GM18511 (cell line): ENCODE results near the gene FABP7.
"Not testable (repeated sequence)": the region's sequence is repeated elsewhere in the genome, so short reads cannot be mapped to it uniquely, and the experiment has no call there.

ENCODE experiments used
- ATAC-seq: cut with Tn5 transposase; IDR thresholded peaks from one replicate; pipeline ENCODE4 v1.9.1; 2021; ENCODE audit warnings: mild to moderate bottlenecking, moderate library complexity; ENCODE audit not compliant: unreplicated experiment

Gene FABP7

DNA sequence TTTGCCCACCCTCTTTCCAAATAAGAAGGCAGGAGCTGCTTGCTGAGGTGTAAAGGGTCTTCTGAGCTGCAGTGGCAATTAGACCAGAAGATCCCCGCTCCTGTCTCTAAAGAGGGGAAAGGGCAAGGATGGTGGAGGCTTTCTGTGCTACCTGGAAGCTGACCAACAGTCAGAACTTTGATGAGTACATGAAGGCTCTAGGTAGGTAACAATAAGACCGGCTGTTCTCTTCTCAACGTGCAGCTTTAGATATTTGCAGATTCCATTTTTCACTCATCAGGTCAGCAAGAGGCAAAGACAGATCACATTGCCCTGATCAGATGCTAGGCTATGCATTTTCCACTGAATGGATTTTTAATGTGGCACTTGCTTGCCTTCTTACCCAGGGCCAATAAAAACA is at the start of gene FABP7:
Gene FABP7 (plus strand): TSS at position 50 of the 400 bp plus-strand sequence. CDS start 79 bp downstream, at position 129.
- ATAC-seq, result no peak

DNA sequence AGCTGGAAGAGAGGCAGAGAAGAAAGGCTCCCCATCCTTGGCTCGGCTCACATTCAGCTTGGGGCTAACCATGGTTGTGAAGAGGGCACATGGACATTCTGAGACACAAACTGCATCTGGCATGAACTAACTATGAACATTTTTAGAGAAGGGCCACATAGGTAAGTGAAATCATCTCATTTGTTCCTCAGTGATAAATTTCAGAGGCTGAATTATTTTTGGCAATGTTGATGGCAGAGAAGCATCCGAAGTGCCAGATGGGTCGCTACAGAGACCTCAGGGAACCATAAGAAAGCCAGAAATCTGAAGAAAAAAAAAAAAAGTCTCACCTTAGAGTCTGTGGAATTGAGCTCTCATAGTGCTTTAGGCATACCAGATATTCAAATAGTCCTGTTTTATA is 49.2 kb upstream of the FABP7 start:
- ATAC-seq, result no peak

DNA sequence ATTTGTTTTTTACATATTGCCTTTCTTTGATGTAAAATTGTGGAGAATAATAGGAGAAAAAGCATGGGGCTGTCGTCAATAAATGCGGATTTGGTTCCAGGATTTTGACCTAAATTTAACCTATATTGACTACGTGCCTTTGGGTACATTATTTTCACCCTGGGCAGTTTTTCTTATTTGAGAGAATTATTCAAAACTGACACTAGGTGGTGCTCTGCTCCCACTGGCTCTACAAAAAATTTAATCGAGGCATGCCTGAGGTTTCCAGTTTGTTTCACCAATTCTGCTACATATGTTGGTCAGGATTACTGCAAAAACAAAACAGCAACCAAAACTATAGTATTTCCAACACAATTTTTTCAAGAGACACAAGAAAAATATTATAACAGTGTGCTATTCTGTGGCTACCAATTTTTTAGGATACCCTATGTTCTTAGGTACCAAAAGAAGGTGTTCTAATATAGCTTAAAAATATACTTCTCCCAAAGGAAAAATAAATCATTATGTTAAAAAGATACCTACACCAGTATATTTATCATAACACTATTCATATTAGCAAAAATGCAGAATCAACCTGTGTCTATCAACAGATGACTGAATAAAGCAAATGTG is 48.6 kb upstream of the FABP7 start:
- ATAC-seq, result peak; percentile 63

DNA sequence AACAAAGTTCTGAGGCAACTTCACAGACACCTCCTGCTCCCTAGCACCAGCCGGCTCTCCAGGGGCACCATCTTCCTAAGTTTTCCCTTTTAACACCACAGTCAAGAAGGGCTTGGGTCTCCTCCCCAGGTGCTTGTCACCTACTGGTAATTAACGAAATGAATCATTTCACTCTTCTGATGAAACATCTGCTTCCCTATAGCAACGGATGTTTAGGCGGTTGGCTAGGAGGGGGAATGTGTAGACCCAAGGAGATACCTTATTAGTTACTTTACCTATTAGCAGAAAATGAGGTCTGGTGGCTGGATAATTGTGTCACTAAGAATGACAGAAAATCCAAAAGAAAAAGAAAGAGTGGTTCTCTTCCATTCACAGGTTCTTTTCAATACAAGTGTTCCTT is 46.3 kb upstream of the FABP7 start:
- ATAC-seq, result no peak

DNA sequence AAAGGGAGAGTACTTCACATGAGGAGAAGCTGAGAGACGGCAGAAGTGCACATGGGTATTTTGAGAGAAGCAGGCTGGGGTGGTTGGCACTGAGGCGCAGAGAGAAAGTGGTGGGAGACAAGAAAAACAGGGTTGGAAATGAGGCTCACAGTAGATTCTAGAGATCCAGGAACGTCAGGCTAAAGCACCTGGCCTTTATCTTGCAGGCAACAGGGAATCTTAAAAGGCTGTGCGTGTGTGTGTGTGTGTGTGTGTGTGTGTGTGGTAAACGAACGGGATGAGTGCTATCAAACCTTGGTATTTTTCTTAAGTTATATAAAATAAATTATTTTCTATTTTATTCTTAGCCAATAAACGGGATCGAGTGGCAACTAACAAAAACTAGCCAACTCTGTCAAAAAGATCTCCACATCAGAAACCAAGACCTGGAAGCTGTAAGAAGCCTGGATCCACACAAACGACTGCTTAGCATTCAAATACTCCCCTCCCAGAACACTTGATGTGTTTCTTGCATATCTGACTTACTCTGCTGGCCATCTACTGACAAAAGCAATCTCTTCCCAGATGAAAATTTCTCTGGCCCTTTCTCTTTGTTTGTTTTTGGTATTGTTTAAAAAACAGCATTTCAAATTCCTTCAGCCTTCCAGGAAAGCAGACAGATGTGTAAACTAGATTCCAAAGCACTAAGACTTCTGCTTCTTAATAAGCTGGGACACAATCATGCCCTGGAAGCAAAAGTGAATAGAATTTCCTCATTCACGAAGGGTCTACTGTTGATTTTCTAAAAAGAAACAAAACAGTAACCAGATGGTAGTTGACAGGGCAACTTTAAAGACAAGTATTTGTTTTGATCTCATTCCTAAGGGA is 44.8 kb upstream of the FABP7 start:
- ATAC-seq, result no peak

DNA sequence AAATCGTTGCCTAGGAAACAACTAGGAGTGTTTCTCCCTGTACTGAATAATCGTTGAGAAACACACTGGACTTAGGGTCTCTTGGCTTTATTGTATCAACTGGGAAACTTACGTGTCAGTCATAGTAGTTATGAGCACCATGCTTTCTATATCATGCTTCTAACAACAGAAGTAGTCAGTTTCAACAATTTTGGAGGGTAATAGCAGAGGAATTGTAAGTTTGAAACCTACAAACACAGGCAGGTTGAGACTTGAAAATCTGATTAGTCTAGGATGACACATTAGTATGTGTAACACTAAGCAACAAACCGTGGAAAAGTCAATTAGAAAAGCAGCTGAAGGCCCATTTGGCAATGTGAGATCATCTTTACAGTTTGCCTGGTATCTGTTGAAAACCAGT is 43.9 kb upstream of the FABP7 start:
- ATAC-seq, result no peak

DNA sequence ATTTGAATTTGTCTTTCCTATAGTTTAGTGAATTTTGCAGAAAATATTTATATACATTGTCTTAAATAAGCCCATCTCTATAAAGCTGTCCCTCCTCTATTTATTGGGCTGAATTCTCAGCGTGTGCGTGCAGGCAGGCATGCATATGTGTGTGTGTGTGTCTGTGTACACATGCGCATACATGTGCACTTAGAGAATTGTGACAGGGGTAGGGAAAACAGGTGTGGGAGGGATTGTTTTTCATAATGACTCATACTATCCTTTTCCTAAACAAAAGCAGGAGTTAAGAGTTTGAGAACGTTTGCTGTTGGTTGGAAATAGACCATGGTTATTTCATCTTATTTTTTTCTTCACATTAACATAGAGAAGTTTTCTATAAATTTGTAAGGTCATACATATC is 43.4 kb upstream of the FABP7 start:
- no peak for ATAC-seq

DNA sequence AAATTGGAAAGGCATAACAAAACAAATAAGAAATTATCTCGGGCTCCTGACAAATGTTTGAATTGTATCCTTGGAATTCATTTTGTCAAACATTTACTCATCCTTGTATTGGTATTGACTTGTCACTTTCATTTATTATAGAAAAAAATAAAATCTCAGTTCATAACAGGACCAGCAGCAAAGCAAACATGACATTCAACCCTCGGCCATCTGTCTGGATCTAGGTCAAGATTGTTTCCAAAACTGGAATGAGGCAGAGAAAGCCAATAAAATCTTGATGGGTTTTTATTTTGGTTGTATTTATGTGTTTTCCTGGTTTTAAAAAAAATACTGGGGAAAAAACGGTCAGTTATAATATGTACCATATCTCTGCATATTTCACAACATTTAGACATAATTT is 42.9 kb upstream of the FABP7 start:
- no peak for ATAC-seq

DNA sequence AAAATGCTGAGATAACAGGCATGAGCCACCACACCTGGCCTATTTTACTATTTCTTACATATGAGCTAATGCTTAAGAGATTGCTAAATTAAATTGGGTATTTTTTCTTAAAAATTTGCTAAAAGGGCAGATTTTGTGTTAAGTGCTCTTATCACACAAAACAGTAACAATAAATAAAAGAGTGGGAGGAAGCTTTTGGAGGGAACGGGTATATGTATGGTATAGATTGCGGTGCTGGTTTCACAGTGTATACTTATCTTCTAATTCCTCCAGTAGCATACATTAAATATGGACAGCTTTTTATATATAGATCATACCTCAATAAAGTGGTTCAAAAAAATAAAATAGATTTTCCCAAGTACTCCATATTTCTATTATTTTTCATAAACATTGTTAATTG is 39.4 kb upstream of the FABP7 start:
- ATAC-seq, result no peak

DNA sequence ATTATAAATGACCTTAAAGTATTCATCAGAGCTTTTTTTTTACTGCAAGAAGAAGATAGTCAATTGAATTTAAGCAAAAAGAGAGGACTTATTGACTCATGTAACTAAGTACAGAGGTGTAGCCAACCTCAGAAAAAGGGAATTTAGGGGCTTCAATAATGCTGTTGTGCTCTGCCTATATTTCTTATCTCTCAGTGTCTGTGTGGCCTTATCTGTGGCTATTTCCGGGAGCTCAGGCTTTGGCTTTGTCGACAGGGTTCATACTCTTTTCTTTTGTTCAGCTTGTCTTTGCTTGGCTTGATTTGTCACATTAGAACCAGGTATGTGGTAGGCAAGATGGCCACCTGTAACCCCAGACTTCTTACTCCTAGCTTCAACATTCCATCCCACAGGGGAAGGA is 38.6 kb upstream of the FABP7 start:
- ATAC-seq, result no peak

DNA sequence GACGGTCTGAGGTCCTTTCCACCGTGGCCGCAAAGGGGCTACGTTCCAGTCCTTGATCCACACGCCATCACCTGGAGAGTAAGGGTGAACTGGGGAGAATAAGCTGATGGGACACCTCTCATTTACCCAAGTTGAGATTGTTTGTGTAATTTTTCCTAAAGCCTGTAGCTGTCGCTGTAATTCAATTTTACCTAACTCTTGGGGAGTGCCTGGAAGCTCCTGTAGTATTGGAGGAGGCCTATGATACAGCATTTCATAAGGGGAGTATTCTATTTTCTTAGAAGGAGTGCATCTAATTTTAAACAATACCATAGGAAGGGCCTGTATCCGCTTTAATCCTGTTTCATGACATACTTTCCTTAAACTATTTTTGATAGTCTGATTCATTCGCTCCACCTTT is 35.3 kb upstream of the FABP7 start:
- ATAC-seq, result not testable (repeated sequence)

DNA sequence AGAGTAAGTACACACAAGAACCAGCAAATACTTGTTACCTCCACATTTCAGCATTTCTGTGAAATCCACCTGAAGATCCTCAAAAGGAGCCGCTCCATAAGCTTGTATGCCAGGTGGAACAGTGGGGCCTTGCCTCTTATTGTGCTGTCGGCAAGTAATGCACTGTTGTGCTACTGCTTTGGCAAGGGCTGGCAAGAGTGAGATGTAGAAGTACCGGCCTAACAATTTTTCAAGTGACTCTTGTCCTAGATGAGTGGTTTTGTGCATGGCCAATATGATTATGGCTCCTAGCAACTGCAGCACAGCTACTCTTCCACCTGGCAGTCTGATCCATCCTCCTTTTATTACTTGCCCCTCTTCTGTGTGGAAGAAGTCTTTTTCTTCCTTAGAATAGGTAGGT is 34.7 kb upstream of the FABP7 start:
- not testable (repeated sequence) for ATAC-seq

DNA sequence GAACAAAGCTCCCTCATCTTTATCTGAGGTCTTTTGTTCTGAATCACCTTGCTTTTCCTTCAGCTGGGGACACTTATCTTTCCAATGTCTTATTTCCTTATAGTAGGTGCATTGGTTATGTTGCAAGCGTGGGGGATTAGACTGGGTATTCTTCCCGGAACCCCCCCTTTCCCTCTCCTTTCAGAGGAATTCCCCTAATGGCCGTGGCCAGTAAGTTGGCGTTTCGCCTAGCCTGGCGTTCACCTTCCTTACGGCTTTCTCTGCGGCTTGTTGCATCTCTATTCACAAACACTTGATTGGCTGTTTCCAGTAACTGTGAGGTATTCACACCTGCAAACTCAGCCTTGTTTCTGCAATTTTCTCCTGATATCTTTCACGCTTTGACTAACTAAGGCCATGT is 32.8 kb upstream of the FABP7 start:
- ATAC-seq, result no peak

DNA sequence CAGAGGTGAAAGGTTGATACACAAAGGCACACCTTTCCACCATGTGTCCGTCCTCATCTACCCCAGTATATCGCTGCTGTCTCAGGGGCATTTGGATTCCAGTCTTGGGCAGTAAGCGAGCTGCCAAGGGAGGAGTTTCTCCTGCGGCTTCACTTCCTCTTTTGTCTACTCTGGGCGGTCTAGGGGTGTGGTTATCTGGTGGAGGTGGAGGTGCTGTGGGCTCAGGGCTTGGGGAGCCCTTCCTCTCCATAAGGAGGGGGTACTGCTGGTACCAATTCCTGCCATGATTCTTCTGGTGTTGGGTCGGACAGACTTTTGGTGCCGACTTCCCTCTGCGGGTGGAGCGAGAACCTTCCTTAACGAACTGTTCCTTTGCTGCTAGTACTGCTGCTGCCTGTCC is 31.9 kb upstream of the FABP7 start:
- no peak for ATAC-seq

DNA sequence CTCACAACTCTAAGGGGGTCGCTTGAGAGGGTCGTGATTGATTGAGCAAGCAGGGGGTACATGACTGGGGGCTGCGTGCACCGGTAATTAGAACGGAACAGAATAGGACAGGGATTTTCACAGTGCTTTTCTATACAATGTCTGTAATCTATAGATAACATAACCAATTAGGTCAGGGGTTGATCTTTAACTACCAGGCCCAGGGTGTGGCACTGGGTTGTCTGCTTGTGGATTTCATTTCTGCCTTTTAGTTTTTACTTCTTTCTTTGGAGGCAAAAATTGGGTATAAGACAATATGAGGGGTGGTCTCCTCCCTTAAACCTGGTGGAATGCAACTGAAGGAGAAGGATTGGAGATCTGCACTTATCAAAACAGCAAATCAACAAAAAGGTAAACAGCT is 30.6 kb upstream of the FABP7 start:
- not testable (repeated sequence) for ATAC-seq

DNA sequence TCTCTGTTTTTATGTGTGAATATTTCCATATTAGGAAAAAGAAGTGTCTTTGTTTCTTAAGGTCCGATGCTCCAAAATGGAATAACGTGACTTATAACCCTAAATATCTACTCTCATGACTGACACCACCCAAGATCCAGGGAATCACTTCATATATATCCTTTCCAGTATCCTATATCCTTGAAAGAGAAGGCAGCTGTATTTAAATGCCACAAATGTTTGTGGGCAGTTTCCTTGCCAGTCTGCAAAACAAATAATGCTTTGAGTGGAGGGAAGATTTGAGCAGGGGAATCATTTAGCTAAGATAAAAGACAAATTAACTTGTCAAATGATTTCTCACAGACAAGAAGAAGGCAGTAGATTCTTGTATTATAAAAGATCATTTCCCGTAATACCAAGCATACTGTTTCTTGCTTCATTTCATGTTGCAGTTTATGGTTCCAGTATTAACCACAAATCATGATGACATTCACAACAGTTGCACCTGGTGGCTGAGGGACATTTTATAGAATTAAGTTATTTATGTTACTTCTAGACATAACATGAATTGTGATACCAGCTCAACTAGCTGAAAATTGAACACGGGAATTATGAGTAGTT is 30.0 kb upstream of the FABP7 start:
- ATAC-seq, result no peak

DNA sequence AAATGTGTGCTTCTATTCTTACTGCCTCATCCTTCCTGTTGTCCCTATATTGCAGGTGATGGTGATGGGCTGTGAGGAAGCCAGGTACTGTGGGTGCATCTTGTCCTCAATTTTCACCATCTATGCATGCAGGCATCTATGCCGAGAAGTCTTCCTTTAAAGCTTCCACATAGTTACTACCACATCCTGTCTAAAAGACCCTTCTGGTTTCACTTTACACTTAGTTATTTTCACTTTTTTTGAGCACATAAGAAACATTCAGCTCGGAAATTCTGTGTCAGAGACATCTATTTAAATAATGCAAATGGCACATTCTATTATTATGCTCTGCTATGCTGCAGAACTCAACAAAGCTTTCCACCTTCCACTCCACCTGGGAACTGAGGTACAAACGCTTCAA is 28.2 kb upstream of the FABP7 start:
- peak; percentile 90 for ATAC-seq

DNA sequence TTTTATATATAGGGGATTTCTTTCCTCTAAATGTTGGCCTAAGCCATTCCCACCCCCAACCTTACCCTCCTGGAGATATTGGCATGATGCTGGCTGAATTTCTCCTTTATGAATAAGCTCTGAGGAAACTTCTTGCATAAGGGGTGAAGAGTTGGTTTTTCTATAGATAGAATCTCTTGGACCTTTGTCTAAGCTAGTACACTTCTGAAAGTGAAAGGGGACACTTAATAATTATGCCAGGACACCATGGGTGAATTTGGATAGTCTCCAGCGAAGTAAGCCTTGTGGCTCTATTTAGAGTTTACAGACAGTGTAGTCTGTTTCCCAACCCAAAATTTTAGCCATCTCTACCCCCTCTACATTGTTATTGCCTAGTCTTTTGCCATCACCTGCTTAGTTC is 27.1 kb upstream of the FABP7 start:
- no peak for ATAC-seq

DNA sequence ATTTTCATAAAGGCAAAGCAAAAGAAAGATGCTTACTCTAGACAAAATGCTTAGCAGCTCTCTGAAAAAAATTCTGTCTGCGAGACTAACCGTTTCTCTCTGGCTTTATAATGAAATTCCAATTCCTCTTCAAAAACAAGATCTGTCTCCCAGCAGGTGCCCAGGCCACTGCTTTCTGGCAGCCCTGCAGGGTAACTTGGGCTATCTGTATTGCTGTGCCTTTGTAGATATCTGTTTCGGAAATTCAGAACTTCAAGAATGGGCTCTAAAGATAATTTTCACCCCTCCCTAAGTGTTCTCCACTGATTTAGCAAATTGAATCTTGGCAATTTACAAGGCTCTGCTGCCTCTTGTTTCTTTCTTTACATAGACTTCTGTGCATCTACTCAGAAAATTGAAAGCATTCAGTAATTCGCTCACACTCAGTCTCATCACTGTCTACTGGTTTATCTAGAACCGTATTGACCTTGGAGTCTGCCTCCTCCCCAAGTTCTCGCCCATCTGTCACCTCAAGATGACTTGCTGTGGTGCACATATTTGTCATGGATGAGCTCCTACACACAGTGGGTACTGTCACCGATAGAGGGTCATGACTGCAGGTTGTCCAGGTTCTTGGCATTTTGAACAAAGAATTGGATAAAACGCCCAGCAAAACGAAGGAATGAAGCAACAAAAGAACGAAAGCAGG is 26.4 kb upstream of the FABP7 start:
- ATAC-seq, result no peak

DNA sequence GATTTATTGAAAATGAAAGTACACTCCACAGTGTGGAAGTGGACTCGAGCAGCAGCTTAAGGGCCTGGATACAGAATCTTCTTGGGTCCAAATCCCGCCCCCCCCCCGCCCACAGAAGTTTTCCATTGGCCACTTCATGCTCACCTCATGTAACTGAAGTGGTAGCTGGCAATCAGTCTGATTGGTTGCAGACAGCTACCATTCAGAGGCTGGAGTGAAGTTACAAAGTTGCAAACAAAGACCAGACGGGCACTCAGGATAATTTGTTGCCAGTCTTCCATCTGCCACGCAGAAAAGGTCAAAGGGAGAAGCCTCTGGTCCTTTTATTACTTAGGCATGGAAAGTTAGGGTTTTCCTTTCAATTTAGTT is 25.8 kb upstream of the FABP7 start:
- no peak for ATAC-seq

DNA sequence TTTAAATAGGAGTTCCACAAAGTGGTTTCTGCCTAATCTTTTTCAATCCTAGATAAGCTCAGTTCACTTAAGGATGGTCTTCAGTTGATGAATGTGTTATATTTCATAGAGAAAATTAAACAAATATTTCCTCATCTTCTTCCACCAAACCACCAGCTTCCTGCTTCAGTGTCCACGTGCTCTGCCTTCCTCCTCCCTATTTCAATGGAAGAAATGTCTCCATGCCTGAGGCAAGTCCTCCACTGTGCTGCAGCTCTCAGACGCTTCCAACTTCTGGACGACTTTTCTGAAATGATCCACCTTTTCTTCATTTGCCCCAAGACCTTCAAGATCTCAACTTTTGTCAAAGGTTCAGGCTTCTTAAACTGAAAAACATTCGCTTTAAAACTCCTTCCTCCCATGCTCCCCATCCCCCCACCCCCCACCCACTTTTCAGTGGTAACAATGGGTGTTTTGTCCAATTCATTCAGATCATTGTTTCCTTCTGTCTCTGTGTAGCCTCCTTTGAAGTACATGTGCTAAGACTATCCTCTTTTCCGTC is 25.3 kb upstream of the FABP7 start:
- no peak for ATAC-seq
